ACC112 (cell line): ENCODE data around the gene SLC25A53.
"Not testable (repeated sequence)": the region's sequence is repeated elsewhere in the genome, so short reads cannot be mapped to it uniquely, and the experiment has no call there.

Experiments
- H2AFZ ChIP-seq: fragments of 200-600 bp; sonication (generic); one replicate; pipeline ENCODE4 v1.6.0; 2017; ENCODE audit warnings: antibody characterized with exemption, low read length; ENCODE audit not compliant: unreplicated experiment
- H3K27ac ChIP-seq: fragments of 200-600 bp; sonication (generic); 2 replicates; pipeline ENCODE4 v1.5.1; 2014; ENCODE audit warnings: low read depth, mild to moderate bottlenecking, antibody characterized with exemption, low read length, moderate library complexity
- H3K27me3 ChIP-seq: fragments of 200-600 bp; sonication (generic); 2 replicates; pipeline ENCODE4 v1.6.1; 2014; ENCODE audit warnings: mild to moderate bottlenecking, antibody characterized with exemption, low read length, moderate library complexity, mixed read lengths; ENCODE audit not compliant: insufficient read depth
- H3K36me3 ChIP-seq: fragments of 200-600 bp; sonication (generic); 2 replicates; pipeline ENCODE4 v1.6.1; 2016; ENCODE audit warnings: mild to moderate bottlenecking, antibody characterized with exemption, low read length, moderate library complexity, mixed read lengths; ENCODE audit not compliant: insufficient read depth
- H3K4me1 ChIP-seq: fragments of 200-600 bp; sonication (generic); one replicate; pipeline ENCODE4 v1.6.1; 2016; ENCODE audit warnings: low read length, mixed read lengths; ENCODE audit not compliant: insufficient read depth, unreplicated experiment, control insufficient read depth
- H3K4me3 ChIP-seq: fragments of 200-600 bp; sonication (generic); 2 replicates; pipeline ENCODE4 v1.5.1; 2014; ENCODE audit warnings: mild to moderate bottlenecking, low read depth, low read length
- H3K79me2 ChIP-seq: fragments of 200-600 bp; sonication (generic); one replicate; pipeline ENCODE4 v1.6.0; 2016; ENCODE audit warnings: low read length; ENCODE audit not compliant: control insufficient read depth, unreplicated experiment, insufficient read depth

Gene SLC25A53

GRCh38 chrX:104105330-104106262, 51.2 kb downstream of the SLC25A53 start:
- no peak overlapping the region for H3K4me3 ChIP-seq
- H3K4me1 ChIP-seq: no peaks in the 10 kb centered on the region
- no peaks in the 10 kb centered on the region for H3K36me3 ChIP-seq

GRCh38 chrX:104104676-104105075, 52.1 kb downstream of the SLC25A53 start:
- Histone ChIP-seq H3K27me3 (peaks cover 7% of the 10 kb centered on the region; the same call in 1 of the 2 replicates), H3K36me3 (no peaks in the 10 kb centered on the region), H3K27ac (no peak overlapping the region), H3K4me3 (no peak overlapping the region), H3K4me1 (no peaks in the 10 kb centered on the region), H3K79me2 (no peaks in the 10 kb centered on the region), H2AFZ (no peak overlapping the region)

More at GRCh38 chrX:104105330-104106262, 51.2 kb downstream of the SLC25A53 start:
- H2AFZ ChIP-seq: no peak overlapping the region
- peaks cover 3% of the 10 kb centered on the region; the same call in 1 of the 2 replicates for H3K27me3 ChIP-seq
- no peak overlapping the region for H3K27ac ChIP-seq
- no peaks in the 10 kb centered on the region for H3K79me2 ChIP-seq

- Histone ChIP-seq H3K4me3 (no peak overlapping the region), H3K4me1 (no peaks in the 10 kb centered on the region), H2AFZ (no peak overlapping the region), H3K36me3 (no peaks in the 10 kb centered on the region), H3K27me3 (peaks cover 13% of the 10 kb centered on the region; the same call in 1 of the 2 replicates), H3K27ac (no peak overlapping the region), H3K79me2 (no peaks in the 10 kb centered on the region)
Observed at GRCh38 chrX:104098919-104099318, 57.9 kb downstream of the SLC25A53 start.

- Histone ChIP-seq H3K36me3 (no peaks in the 10 kb centered on the region), H3K27ac (no peak overlapping the region), H3K4me1 (no peaks in the 10 kb centered on the region), H2AFZ (no peak overlapping the region), H3K4me3 (no peak overlapping the region), H3K27me3 (peaks cover 17% of the 10 kb centered on the region; the same call in 1 of the 2 replicates), H3K79me2 (no peaks in the 10 kb centered on the region)
Observed at GRCh38 chrX:104098151-104098808, 58.5 kb downstream of the SLC25A53 start.

- H3K27me3 ChIP-seq: peaks cover 32% of the 10 kb centered on the region
- H3K36me3 ChIP-seq: no peaks in the 10 kb centered on the region
- no peaks in the 10 kb centered on the region for H3K79me2 ChIP-seq
- peaks cover 6% of the 10 kb centered on the region for H3K4me1 ChIP-seq
- no peak overlapping the region for H3K4me3 ChIP-seq
- H2AFZ ChIP-seq: no peak overlapping the region
- H3K27ac ChIP-seq: no peak overlapping the region
Observed at GRCh38 chrX:104085919-104086318, 70.9 kb downstream of the SLC25A53 start.

- no peaks in the 10 kb centered on the region for H3K79me2 ChIP-seq
- no peak overlapping the region for H3K27ac ChIP-seq
- H3K4me1 ChIP-seq: peaks cover 6% of the 10 kb centered on the region
- H2AFZ ChIP-seq: no peak overlapping the region
- no peak overlapping the region for H3K4me3 ChIP-seq
- peaks cover 31% of the 10 kb centered on the region for H3K27me3 ChIP-seq
- no peaks in the 10 kb centered on the region for H3K36me3 ChIP-seq
Observed at GRCh38 chrX:104085477-104085876, 71.3 kb downstream of the SLC25A53 start.

- H3K79me2 ChIP-seq: no peaks in the 10 kb centered on the region
- H2AFZ ChIP-seq: no peak overlapping the region
- no peak overlapping the region for H3K27ac ChIP-seq
- H3K36me3 ChIP-seq: no peaks in the 10 kb centered on the region
- peaks cover 23% of the 10 kb centered on the region; the same call in 1 of the 2 replicates for H3K27me3 ChIP-seq
- no peak overlapping the region for H3K4me3 ChIP-seq
- peaks cover 6% of the 10 kb centered on the region for H3K4me1 ChIP-seq
Observed at GRCh38 chrX:104084534-104085277, 72.1 kb downstream of the SLC25A53 start.

- H3K27me3 ChIP-seq: peaks cover 17% of the 10 kb centered on the region; the same call in 1 of the 2 replicates
- H3K27ac ChIP-seq: no peak overlapping the region
Observed at GRCh38 chrX:104084063-104084462, 72.7 kb downstream of the SLC25A53 start.

GRCh38 chrX:104077854-104078253, 79.0 kb downstream of the SLC25A53 start:
- H3K4me3 ChIP-seq, H2AFZ ChIP-seq, H3K36me3 ChIP-seq, H3K27me3 ChIP-seq, H3K4me1 ChIP-seq, H3K79me2 ChIP-seq, H3K27ac ChIP-seq: not testable (repeated sequence)

More at GRCh38 chrX:104084063-104084462, 72.7 kb downstream of the SLC25A53 start:
- no peak overlapping the region for H3K4me3 ChIP-seq
- peaks cover 6% of the 10 kb centered on the region for H3K4me1 ChIP-seq
- H3K79me2 ChIP-seq: no peaks in the 10 kb centered on the region
- H3K36me3 ChIP-seq: no peaks in the 10 kb centered on the region
- no peak overlapping the region for H2AFZ ChIP-seq

GRCh38 chrX:104075778-104076445, 80.9 kb downstream of the SLC25A53 start, which contains the start of gene TMSB15C:
Gene TMSB15C, minus strand, starts transcription at chrX:104076236.
- not testable (repeated sequence) for H3K36me3 ChIP-seq, H3K27ac ChIP-seq, H3K27me3 ChIP-seq, H3K79me2 ChIP-seq, H3K4me3 ChIP-seq, H3K4me1 ChIP-seq, H2AFZ ChIP-seq
